ENCODE results near the gene PLXDC2. TPM values are rescaled to one million over a fixed set of nuclear protein-coding genes. Genes with fewer than 3 reads are reported as not detected.

The PLXDC2 gene
- total RNA-seq, 1 donor from 2014 or later = 51.3 TPM

DNA sequence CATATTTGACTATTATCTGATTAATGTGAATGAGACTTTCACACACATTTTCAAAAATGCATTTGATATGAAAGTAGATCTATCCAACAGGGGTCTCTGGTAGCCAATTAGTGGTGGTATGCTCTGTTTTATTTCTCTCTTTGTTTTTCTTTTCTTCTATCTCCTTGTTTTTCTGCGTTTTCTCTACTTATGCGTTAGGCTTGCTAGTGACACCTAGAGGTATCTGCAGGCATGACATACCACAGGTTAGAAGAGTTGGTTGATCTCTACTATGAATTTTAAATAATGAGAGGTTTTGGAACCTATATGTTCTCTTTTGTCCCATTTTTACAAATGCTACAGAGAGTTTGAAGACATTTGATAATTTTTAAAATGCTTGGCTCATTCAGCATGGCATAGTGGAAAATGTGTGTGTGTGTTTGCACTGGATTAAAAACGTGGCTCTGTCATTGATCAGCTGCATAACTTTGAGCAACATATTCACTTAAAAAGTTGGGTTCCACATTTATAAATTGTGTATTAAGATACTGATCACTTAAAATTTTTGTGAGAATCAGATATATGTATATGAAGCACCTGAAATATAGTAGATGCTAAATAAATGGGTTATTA lies 28.1 kb upstream of the PLXDC2 start:
- Histone ChIP-seq H3K27me3 (no peaks in the 10 kb centered on the region), H3K9me3 (no peaks in the 10 kb centered on the region), H3K4me3 (no peak overlapping the region), H3K36me3 (no peaks in the 10 kb centered on the region), H3K27ac (no peak overlapping the region), H3K4me1 (no peaks in the 10 kb centered on the region)
- intact Hi-C loops (cut with DNase I) = no loop called here
- peak in 2 of 3 experiments; percentile 24 to 49 for TF ChIP-seq CTCF (IDR thresholded peaks at IDR 0.05)
- no peak for TF ChIP-seq POLR2A (IDR thresholded peaks at IDR 0.05)
- no peak for DNase-seq (ENCODE audit: extremely low spot score in 2 of 2)

DNA sequence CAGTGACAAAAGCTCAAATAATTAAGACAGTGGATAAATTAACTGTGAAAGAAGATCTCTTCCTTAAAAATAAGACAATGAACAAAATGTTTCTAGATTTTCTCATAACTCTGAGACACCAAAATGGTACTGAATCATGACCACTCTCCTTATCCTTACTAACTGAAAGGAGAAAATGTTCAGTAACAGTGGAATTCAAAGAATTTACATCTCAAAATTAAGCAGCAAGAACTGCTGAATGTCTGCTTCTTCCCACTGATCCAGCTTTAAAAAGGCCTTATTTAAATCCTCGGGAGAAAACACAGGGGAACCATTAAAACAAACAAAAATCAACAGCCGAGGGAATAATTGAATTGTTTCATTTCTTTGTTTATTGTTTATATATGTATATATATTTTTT lies 27.3 kb upstream of the PLXDC2 start:
- Histone ChIP-seq H3K4me1 (no peaks in the 10 kb centered on the region), H3K4me3 (no peak overlapping the region), H3K27me3 (no peaks in the 10 kb centered on the region), H3K27ac (no peak overlapping the region), H3K9me3 (no peaks in the 10 kb centered on the region), H3K36me3 (no peaks in the 10 kb centered on the region)
- no peak for DNase-seq (ENCODE audit: extremely low spot score in 2 of 2)
- intact Hi-C loops (cut with DNase I) = no loop called here
- no peak for TF ChIP-seq POLR2AphosphoS5 (IDR thresholded peaks at IDR 0.05; ENCODE audit: insufficient read depth in 1 of 2, low read depth in 1 of 2)
- no peak for TF ChIP-seq CTCF (IDR thresholded peaks at IDR 0.05)
- no peak for TF ChIP-seq POLR2A (IDR thresholded peaks at IDR 0.05)

- H3K4me1 ChIP-seq = no peaks in the 10 kb centered on the region
- TF ChIP-seq POLR2A (IDR thresholded peaks at IDR 0.05) = no peak
- no peak for TF ChIP-seq CTCF (IDR thresholded peaks at IDR 0.05)
- no peak for TF ChIP-seq POLR2AphosphoS5 (IDR thresholded peaks at IDR 0.05; ENCODE audit: insufficient read depth in 1 of 2, low read depth in 1 of 2)
- intact Hi-C loops (cut with DNase I) = no loop called here
- DNase-seq (ENCODE audit: extremely low spot score in 2 of 2) = no peak
- H3K4me3 ChIP-seq = no peak overlapping the region
- no peaks in the 10 kb centered on the region for H3K9me3 ChIP-seq
- H3K27ac ChIP-seq = no peak overlapping the region
- no peaks in the 10 kb centered on the region for H3K27me3 ChIP-seq
- no peaks in the 10 kb centered on the region for H3K36me3 ChIP-seq
These were observed 26.6 kb upstream of the PLXDC2 start for GRCh38 chr10:19789607-19790006.

DNA sequence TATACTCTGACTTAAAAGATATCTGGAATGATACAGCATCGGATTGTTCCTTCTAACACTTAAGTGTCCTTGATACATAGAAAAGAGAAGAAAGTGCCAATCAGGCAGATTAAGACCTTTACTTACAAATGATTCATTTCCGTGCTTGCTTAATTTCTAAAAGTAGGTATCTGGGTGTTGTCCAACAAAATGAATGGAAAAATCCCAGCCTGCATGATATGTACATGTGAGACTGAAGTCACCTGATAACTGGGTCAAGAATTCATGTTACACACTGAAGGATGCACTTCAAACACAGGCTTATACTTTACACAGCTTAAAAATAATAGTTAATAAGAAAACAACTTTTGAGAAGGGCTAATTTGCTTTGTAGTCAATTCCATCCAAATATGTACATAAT lies 25.2 kb upstream of the PLXDC2 start:
- Histone ChIP-seq H3K36me3 (no peaks in the 10 kb centered on the region), H3K27ac (no peak overlapping the region), H3K4me3 (no peak overlapping the region), H3K4me1 (no peaks in the 10 kb centered on the region), H3K27me3 (no peaks in the 10 kb centered on the region), H3K9me3 (no peaks in the 10 kb centered on the region)
- TF ChIP-seq POLR2AphosphoS5 (IDR thresholded peaks at IDR 0.05; ENCODE audit: insufficient read depth in 1 of 2, low read depth in 1 of 2) = no peak
- TF ChIP-seq CTCF (IDR thresholded peaks at IDR 0.05) = no peak
- no peak for TF ChIP-seq POLR2A (IDR thresholded peaks at IDR 0.05)
- intact Hi-C loops (cut with DNase I) = no loop called here
- DNase-seq (ENCODE audit: extremely low spot score in 2 of 2) = no peak

DNA sequence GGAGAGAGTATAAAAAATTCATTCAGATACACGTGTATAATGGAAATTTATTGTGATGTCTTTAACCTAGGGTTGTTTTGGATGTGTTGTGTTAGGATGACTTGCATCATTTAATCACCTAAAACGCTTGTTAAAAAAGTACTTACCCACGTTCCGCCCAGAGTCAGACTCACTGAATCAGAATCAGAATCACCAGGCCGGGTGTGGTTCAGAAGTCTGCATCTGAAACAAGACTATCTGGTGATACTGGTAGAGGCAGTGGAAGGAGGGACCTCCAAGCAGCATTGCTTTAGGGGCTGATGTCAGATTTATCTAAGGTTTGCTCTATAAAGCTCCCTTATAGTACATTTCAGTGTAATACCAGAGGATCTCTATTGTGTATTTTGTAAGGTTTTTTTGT lies 20.5 kb upstream of the PLXDC2 start:
- no peak for DNase-seq (ENCODE audit: extremely low spot score in 2 of 2)
- Histone ChIP-seq H3K9me3 (no peaks in the 10 kb centered on the region), H3K36me3 (no peaks in the 10 kb centered on the region), H3K27ac (no peak overlapping the region), H3K27me3 (no peaks in the 10 kb centered on the region), H3K4me3 (no peak overlapping the region), H3K4me1 (no peaks in the 10 kb centered on the region)
- intact Hi-C loops (cut with DNase I) = no loop called here
- TF ChIP-seq CTCF (IDR thresholded peaks at IDR 0.05) (no peak), POLR2AphosphoS5 (IDR thresholded peaks at IDR 0.05; ENCODE audit: insufficient read depth in 1 of 2, low read depth in 1 of 2) (no peak), POLR2A (IDR thresholded peaks at IDR 0.05) (no peak)

Measured in vagina (tissue), 2 donors.